Kidney epithelial cell (primary cell): ENCODE results near the gene SUCLG2. TPM values are rescaled to one million over a fixed set of nuclear protein-coding genes. Genes with fewer than 3 reads are reported as not detected.

Experiments used
- DNase-seq: peaks from one replicate; pipeline ENCODE4 v3.0.0-alpha.2; 2010; ENCODE audit warnings: low read depth
- H3K27me3 ChIP-seq: 2 replicates; pipeline ENCODE4 v1.6.0; 2011; ENCODE audit warnings: low read length; ENCODE audit not compliant: control insufficient read depth, insufficient read depth
- H3K36me3 ChIP-seq: 2 replicates; pipeline ENCODE4 v1.5.1; 2011; ENCODE audit warnings: low read length; ENCODE audit not compliant: control insufficient read depth, insufficient read depth
- H3K4me3 ChIP-seq: 2 replicates; pipeline ENCODE4 v1.5.1; 2011; ENCODE audit warnings: low read depth, mild to moderate bottlenecking, control low read depth, low read length
- total RNA-seq: library from RNA; depleted of rRNA; stranded (reverse); fragments of >200 nt; gene quantifications from 2 replicates; pipeline ENCODE4 v1.2.3, GENCODE V29; 2015
- TF ChIP-seq, protein P1 (sequence below): IDR thresholded peaks from 2 replicates; pipeline ENCODE4 v1.5.1; 2011; ENCODE audit warnings: mild to moderate bottlenecking, moderate library complexity, low read length, control low read depth, inconsistent platforms; ENCODE audit not compliant: insufficient read depth, poor library complexity, severe bottlenecking

SUCLG2 gene
- total RNA-seq, 1 donor from 2014 or later = 38.1 TPM

DNA sequence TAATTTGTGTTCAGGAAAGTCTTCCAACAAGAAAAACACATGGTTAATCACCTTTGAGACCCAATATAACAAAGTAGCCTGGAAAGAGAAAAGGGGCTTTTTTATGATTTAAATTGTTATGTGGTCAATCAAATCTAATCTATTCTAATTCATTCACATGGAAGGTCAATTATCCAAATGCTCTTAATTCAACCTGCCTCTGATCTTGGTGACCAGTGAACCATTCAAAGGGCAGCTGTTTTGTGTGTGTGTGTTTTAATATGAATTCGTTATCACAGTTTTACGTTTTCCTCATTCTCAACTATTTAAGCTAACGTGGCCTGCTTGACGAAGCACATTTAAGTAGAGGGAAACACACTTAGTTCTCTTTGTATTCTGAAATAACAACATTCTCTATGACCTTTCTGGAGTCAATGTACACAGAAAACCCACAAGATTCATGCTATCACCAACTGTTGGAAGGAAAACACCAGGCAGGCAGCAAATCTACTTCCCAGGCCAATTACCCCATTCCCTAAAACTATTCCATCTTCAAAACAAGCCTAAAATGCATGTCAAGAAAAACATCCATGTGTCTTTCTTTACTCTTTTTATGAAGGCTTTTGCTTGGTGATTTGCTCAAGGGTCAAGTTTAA, 195.4 kb downstream of the SUCLG2 start:
- TF ChIP-seq, protein P1, sequence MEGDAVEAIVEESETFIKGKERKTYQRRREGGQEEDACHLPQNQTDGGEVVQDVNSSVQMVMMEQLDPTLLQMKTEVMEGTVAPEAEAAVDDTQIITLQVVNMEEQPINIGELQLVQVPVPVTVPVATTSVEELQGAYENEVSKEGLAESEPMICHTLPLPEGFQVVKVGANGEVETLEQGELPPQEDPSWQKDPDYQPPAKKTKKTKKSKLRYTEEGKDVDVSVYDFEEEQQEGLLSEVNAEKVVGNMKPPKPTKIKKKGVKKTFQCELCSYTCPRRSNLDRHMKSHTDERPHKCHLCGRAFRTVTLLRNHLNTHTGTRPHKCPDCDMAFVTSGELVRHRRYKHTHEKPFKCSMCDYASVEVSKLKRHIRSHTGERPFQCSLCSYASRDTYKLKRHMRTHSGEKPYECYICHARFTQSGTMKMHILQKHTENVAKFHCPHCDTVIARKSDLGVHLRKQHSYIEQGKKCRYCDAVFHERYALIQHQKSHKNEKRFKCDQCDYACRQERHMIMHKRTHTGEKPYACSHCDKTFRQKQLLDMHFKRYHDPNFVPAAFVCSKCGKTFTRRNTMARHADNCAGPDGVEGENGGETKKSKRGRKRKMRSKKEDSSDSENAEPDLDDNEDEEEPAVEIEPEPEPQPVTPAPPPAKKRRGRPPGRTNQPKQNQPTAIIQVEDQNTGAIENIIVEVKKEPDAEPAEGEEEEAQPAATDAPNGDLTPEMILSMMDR = no peak
- DNase-seq = no peak
- no peaks in the 10 kb centered on the region for H3K27me3 ChIP-seq
- no peaks in the 10 kb centered on the region for H3K36me3 ChIP-seq
- no peak overlapping the region for H3K4me3 ChIP-seq

DNA sequence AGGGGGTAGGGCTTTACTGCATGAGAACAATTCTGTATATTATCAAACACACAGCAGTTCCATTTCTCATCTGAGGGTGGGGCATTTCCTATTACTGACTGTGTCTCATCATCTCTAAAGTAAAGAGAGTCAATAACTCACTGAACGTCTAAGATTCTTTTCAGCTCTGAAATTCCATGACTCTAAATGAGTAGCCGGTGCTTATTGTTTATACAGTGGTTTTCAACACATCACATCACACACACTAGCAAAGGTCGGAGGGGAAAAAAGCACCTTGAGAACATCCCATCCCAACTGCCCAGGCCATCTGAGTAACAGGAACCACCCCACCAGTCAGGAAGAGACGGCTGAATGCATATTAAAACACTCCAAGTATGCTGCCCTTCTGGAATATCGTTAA, 196.0 kb downstream of the SUCLG2 start:
- DNase-seq = no peak
- Histone ChIP-seq H3K4me3 (no peak overlapping the region), H3K36me3 (no peaks in the 10 kb centered on the region), H3K27me3 (no peaks in the 10 kb centered on the region)
- TF ChIP-seq, protein P1 = no peak

DNA sequence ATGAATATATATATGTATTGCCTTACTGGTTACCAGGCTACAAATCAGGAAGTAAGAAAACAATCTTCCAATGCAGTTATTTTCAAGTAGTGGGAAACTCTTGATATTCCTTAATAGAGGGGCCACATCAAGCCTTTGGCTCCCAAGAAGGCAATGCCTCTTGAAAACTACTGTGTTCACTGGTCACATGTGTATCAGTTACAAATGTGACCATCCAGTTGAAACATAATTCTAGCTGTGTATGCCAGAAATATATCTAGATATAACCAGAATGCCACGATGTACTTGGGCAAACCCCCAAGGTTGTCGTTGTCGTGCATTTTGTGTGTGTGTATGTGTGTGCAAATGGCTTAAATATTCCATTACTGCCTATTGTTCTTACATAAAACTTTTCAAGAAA, 200.8 kb downstream of the SUCLG2 start:
- H3K36me3 ChIP-seq = no peaks in the 10 kb centered on the region
- DNase-seq = no peak
- TF ChIP-seq, protein P1 = no peak
- no peak overlapping the region for H3K4me3 ChIP-seq
- no peaks in the 10 kb centered on the region for H3K27me3 ChIP-seq

DNA sequence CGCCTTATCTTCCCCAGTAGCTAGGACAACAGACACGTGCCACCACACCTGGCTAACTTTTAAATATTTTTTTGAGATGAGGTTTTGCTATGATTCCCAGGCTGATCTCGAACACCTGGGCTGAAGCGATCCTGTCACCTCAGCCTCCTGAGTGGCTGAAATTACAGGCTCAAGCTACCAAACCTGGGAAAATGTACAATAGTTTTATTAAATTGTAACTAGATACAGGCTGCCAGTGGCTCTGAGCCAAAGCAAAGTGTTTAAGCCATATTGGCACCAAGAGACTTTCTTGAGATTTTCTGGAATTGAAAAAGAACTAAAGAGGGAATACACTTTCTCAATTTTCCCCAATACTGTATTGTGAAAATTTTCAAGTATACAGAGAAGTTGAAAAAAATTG, 204.3 kb downstream of the SUCLG2 start:
- DNase-seq = no peak
- no peaks in the 10 kb centered on the region for H3K27me3 ChIP-seq
- TF ChIP-seq, protein P1 = no peak
- no peaks in the 10 kb centered on the region for H3K36me3 ChIP-seq
- no peak overlapping the region for H3K4me3 ChIP-seq

DNA sequence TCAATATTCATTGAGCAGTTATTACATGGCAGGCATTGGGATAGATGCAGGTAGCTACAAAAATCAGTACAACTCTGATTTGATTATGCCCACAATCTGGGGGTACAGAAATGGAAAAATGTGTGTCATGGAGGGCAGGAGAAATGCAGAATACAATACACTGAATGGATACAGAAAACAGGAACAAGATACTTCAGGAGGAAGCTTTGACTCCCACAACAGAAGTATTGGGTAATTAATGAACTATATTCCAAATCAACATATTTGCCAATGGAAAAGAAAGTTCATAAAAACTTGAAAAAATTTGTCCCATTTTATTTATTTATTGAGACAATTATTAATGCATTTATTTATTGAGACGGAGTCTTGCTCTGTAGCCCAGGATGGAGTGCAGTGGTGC, 207.0 kb downstream of the SUCLG2 start:
- TF ChIP-seq, protein P1 = no peak
- DNase-seq = no peak
- Histone ChIP-seq H3K36me3 (no peaks in the 10 kb centered on the region), H3K27me3 (no peaks in the 10 kb centered on the region), H3K4me3 (no peak overlapping the region)

DNA sequence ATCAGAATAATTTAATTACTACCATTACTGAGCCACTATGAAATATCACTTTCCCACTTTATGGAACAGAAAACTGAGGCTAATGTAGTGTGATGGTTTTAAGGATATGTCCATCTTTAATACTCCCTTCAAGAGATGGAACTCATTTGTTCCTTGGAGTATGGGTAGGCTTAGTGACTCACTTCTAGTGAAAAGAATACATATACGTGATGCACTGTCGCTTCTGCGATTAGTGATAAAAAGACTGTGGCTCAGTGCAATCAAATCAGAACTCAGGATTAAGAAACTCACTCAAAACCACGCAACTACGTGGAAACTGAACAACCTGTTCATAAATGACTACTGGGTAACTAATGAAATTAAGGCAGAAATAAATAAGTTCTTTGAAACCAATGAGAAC, 216.6 kb downstream of the SUCLG2 start:
- no peak for DNase-seq
- TF ChIP-seq, protein P1 = no peak
- no peaks in the 10 kb centered on the region for H3K27me3 ChIP-seq
- H3K36me3 ChIP-seq = no peaks in the 10 kb centered on the region
- no peak overlapping the region for H3K4me3 ChIP-seq
